Endothelial cell (in vitro differentiated cells): ENCODE results near the gene HERC5. TPM values are rescaled to one million over a fixed set of nuclear protein-coding genes. Genes with fewer than 3 reads are reported as not detected.
"Not testable (repeated sequence)": the region's sequence is repeated elsewhere in the genome, so short reads cannot be mapped to it uniquely, and the experiment has no call there.

Experiments
- DNase-seq: peaks from one replicate; pipeline ENCODE4 v3.0.0; 2021; ENCODE audit warnings: low spot score
- H3K27ac Mint-ChIP-seq: one replicate; pipeline ENCODE4 v1.8.0; 2021; ENCODE audit warnings: mixed read lengths, inconsistent platforms; ENCODE audit not compliant: unreplicated experiment
- H3K27me3 Mint-ChIP-seq: one replicate; pipeline ENCODE4 v1.8.0; 2021; ENCODE audit warnings: mild to moderate bottlenecking, moderate library complexity, mixed read lengths, inconsistent platforms; ENCODE audit not compliant: unreplicated experiment
- H3K36me3 Mint-ChIP-seq: one replicate; pipeline ENCODE4 v1.8.0; 2021; ENCODE audit warnings: mild to moderate bottlenecking, low read depth, mixed read lengths, inconsistent platforms; ENCODE audit not compliant: unreplicated experiment
- H3K4me1 Mint-ChIP-seq: one replicate; pipeline ENCODE4 v1.8.0; 2021; ENCODE audit warnings: mild to moderate bottlenecking, mixed read lengths, inconsistent platforms; ENCODE audit not compliant: unreplicated experiment
- H3K4me3 Mint-ChIP-seq: one replicate; pipeline ENCODE4 v1.8.0; 2021; ENCODE audit warnings: mild to moderate bottlenecking, mixed read lengths, inconsistent platforms; ENCODE audit not compliant: unreplicated experiment
- H3K9me3 Mint-ChIP-seq: one replicate; pipeline ENCODE4 v1.8.0; 2021; ENCODE audit warnings: mixed read lengths, inconsistent platforms; ENCODE audit not compliant: unreplicated experiment
- total RNA-seq: library from RNA; stranded (reverse); fragmentation: NEBNext Ultra II Directional; extraction: Animal tissue kit (Norgen Biotek cat#: 25700); gene quantifications from one replicate; pipeline ENCODE4 v1.2.1, GENCODE V29; 2021; ENCODE audit not compliant: unreplicated experiment
- TF ChIP-seq, protein P1 (sequence below): fragments of 200-600 bp; sonication (generic); IDR thresholded peaks from one replicate; pipeline ENCODE4 v1.5.0; 2021; ENCODE audit warnings: antibody characterized with exemption; ENCODE audit not compliant: unreplicated experiment

Gene HERC5
- total RNA-seq, 1 donor from 2014 or later, result 9.1 TPM

DNA sequence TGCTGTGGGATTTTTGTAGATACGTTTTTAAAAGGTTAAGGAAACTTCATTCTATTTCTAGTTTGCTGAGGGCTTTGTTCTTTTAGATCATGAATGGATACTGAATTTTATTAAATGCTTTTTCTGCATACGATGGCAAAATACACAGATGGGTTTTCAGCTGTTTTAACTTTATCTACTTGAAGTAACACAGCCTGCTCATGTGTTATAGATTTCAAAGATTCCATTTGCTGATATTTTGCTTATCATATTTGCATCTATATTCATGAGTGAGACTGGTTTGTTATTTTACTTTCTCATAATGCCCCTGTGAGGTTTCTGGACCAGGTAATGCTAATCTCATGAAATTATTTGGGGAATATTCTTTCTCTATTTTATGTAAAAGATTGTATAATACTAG is 34.5 kb upstream of the HERC5 start:
- Mint-ChIP-seq H3K27ac (no peak overlapping the region), H3K9me3 (no peaks in the 10 kb centered on the region)

DNA sequence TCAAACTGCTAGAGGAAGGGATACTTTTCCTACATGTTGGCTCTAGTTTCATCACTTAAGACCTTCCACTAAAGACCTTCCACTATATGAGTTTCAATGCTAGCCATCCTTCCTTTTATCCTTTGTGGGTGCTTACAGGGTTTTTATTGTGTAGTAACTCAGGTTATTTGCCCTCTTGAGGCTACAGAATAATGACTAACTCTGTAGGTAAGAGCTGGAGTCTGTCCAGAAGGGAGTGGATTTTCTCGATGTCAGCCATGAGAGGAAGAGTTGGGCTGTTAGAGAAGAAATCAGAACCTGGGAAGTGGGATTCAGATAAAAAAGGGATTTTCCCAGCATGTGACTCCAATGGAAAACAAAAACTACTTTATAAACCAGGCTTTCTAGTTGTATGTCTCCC is 27.5 kb upstream of the HERC5 start:
- TF ChIP-seq, protein P1, sequence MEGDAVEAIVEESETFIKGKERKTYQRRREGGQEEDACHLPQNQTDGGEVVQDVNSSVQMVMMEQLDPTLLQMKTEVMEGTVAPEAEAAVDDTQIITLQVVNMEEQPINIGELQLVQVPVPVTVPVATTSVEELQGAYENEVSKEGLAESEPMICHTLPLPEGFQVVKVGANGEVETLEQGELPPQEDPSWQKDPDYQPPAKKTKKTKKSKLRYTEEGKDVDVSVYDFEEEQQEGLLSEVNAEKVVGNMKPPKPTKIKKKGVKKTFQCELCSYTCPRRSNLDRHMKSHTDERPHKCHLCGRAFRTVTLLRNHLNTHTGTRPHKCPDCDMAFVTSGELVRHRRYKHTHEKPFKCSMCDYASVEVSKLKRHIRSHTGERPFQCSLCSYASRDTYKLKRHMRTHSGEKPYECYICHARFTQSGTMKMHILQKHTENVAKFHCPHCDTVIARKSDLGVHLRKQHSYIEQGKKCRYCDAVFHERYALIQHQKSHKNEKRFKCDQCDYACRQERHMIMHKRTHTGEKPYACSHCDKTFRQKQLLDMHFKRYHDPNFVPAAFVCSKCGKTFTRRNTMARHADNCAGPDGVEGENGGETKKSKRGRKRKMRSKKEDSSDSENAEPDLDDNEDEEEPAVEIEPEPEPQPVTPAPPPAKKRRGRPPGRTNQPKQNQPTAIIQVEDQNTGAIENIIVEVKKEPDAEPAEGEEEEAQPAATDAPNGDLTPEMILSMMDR, result no peak
- Mint-ChIP-seq H3K27ac (no peak overlapping the region), H3K4me1 (no peaks in the 10 kb centered on the region), H3K4me3 (no peak overlapping the region), H3K36me3 (peaks cover 12% of the 10 kb centered on the region), H3K9me3 (no peaks in the 10 kb centered on the region), H3K27me3 (peaks cover 3% of the 10 kb centered on the region)
- DNase-seq, result no peak

More for the DNA sequence above, 34.5 kb upstream of the HERC5 start:
- Mint-ChIP-seq H3K27me3 (no peaks in the 10 kb centered on the region), H3K4me1 (no peaks in the 10 kb centered on the region), H3K4me3 (no peak overlapping the region), H3K36me3 (no peaks in the 10 kb centered on the region)
- DNase-seq, result no peak
- TF ChIP-seq, protein P1, result no peak

DNA sequence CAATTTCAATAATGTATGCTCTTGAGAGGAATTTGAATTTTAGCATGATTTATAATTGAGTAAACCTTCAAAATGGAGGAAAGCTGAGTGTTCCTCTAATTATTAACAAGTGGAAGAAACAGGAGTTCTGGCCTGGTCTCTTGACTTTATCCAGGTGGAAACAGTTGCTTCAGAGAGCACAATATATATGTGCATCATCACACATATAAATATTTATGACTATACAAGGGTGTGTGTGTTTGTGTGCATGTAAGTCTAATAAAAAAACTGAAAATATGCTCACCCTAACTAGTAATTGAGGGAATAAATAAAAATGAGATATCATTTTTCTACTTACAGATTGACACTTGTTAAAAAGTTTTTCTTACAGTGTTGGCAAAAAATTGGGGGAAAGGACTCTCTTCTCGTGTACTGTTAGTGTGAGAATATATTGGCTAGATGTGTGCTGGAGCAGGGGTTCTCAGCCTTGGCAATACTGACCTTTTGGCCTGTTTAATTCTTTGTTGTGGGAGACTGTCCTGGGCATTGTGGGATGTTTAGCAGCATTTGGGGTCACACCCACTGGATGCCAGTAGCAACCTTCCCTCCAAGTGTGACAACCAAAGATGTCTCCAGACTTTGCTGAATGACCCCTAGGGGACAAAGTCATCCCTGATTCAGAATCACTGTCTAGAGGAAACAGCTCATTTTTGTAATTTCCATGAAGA is 20.8 kb upstream of the HERC5 start:
- H3K36me3 Mint-ChIP-seq, result peaks cover 22% of the 10 kb centered on the region
- H3K27me3 Mint-ChIP-seq, result no peaks in the 10 kb centered on the region
- TF ChIP-seq, protein P1, result no peak
- DNase-seq, result no peak
- no peaks in the 10 kb centered on the region for H3K4me1 Mint-ChIP-seq
- no peaks in the 10 kb centered on the region for H3K9me3 Mint-ChIP-seq
- no peak overlapping the region for H3K4me3 Mint-ChIP-seq
- H3K27ac Mint-ChIP-seq, result no peak overlapping the region

DNA sequence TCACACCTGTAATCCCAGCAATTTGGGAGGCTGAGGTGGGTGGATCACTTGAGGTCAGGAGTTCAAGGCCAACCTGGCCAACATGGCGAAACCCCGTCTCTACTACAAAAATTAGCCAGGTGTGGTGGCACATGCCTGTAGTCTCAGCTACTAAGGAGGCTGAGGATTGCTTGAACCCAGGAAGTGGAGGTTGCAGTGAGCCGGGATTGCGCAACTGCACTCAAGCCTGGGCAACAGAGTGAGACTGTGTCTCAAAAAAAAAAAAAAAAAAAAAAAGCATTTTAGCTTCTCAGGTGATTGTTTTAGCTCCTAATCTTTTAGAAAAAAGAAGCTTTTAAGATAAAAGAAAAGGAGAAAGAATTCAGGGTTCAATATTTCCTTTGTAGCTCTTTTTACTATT is 19.0 kb upstream of the HERC5 start:
- DNase-seq, H3K4me3 Mint-ChIP-seq, H3K27ac Mint-ChIP-seq, H3K9me3 Mint-ChIP-seq, H3K4me1 Mint-ChIP-seq, H3K27me3 Mint-ChIP-seq: not testable (repeated sequence)
- H3K36me3 Mint-ChIP-seq, result peaks cover 31% of the 10 kb centered on the region

DNA sequence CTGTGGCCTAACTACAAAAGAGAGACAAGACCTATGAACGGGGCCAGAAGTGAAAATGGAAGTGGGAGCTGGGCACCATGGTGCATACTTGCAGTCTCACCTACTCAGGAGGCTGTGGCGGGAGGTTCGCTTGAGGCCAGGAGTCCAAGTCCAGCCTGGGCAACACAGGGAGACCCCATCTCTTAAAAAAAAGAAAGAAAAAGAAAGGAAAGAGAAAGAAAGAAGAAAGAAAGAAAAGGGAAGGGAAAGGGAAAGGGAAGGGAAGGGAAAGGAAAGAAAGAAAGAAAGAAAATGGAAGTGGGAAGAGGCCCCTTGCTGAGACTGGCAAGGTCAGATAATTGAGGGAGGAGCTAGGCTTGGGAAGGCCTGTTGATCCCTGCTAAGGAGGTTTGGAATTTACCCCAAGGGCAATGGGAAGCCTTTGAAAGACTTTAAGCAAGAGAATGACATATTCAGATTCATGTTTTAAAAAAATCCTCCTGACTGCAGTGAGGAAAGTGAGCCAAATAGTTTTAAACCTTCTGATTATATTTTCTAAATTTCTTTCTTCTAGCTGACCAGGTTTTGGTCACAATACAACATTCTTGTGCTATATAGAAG is 17.7 kb upstream of the HERC5 start:
- no peak overlapping the region for H3K27ac Mint-ChIP-seq
- H3K4me1 Mint-ChIP-seq, result no peaks in the 10 kb centered on the region
- no peak overlapping the region for H3K4me3 Mint-ChIP-seq
- DNase-seq, result no peak
- TF ChIP-seq, protein P1, result no peak
- H3K36me3 Mint-ChIP-seq, result peaks cover 25% of the 10 kb centered on the region
- no peaks in the 10 kb centered on the region for H3K27me3 Mint-ChIP-seq
- no peaks in the 10 kb centered on the region for H3K9me3 Mint-ChIP-seq
